Kidney (tissue), 14 donors: Measurements from ENCODE around the gene SLC39A3. TPM values are rescaled to one million over a fixed set of nuclear protein-coding genes. Genes with fewer than 3 reads are reported as not detected.

Experiments
- DNase-seq, 5 donors: peaks; one replicate each; pipeline ENCODE4 v3.0.0-alpha.2; 2013 to 2020
- FAIRE-seq: peaks from 2 replicates; lab custom pipeline; 2012; peaks lifted over from hg19 to GRCh38; lab: Jason Lieb, UNC
- H3K27ac ChIP-seq, 2 donors: one replicate each; pipeline ENCODE4 v1.7.0; 2013; ENCODE audit warnings: low read depth in 2 of 2, low read length in 2 of 2, inconsistent platforms in 1 of 2
- H3K27me3 ChIP-seq: one replicate; pipeline ENCODE4 v1.7.1; 2013; ENCODE audit warnings: low read length, inconsistent platforms; ENCODE audit not compliant: control insufficient read depth, insufficient read depth
- H3K36me3 ChIP-seq, 3 donors: one replicate each; pipeline versions ENCODE4 v1.7.0 to v1.7.1; 2013; ENCODE audit warnings: low read length in 3 of 3, control low read depth in 1 of 3, inconsistent platforms in 1 of 3; ENCODE audit not compliant: insufficient read depth in 3 of 3, control insufficient read depth in 2 of 3
- H3K4me1 ChIP-seq, 3 donors: one replicate each; pipeline versions ENCODE4 v1.7.0 to v1.7.1; 2013; ENCODE audit warnings: low read length in 3 of 3, inconsistent platforms in 1 of 3, low read depth in 1 of 3; ENCODE audit not compliant: control insufficient read depth in 2 of 3, insufficient read depth in 2 of 3
- H3K4me3 ChIP-seq, 3 donors: one replicate each; pipeline versions ENCODE4 v1.7.0 to v1.8.1; 2013; ENCODE audit warnings: low read length in 3 of 3, control low read depth in 1 of 3, inconsistent platforms in 1 of 3
- H3K9ac ChIP-seq, 3 donors: one replicate each; pipeline versions ENCODE4 v1.7.0 to v1.7.1; 2013; ENCODE audit warnings: low read length in 3 of 3, control low read depth in 1 of 3, inconsistent platforms in 1 of 3
- H3K9me3 ChIP-seq, 3 donors: one replicate each; pipeline versions ENCODE4 v1.7.0 to v1.7.1; 2013; ENCODE audit warnings: low read length in 3 of 3, control low read depth in 1 of 3, inconsistent platforms in 1 of 3; ENCODE audit not compliant: control insufficient read depth in 2 of 3, insufficient read depth in 1 of 3
- CTCF ChIP-seq: IDR thresholded peaks from 3 replicates; pipeline ENCODE4 v1.5.1; 2012; ENCODE audit warnings: mild to moderate bottlenecking, moderate library complexity, borderline replicate concordance; ENCODE audit not compliant: insufficient read depth; ENCODE audit errors: extremely low read depth
- intact Hi-C: fragments of 100-400 bp; cut with DNase I; formaldehyde crosslinking; loops from one replicate; pipeline ENCODE4 v1.11.1; 2022
- polyA plus RNA-seq: library from polyadenylated mRNA; stranded (reverse); fragments of 350-450 nt; fragmentation: Illumina TruSeq; extraction: RNeasy Lipid Tissue Mini Kit (QIAGEN cat#74804); gene quantifications from one replicate; pipeline ENCODE4 v1.2.3, GENCODE V29; 2014; ENCODE audit warnings: low read depth, low replicate concordance; ENCODE audit not compliant: insufficient read depth
- total RNA-seq: library from RNA; stranded (reverse); fragmentation: NEBNext Ultra II Directional; extraction: Animal tissue kit (Norgen Biotek cat#: 25700); gene quantifications from one replicate; pipeline ENCODE4 v1.2.1, GENCODE V29; 2021
- donor health status: control.
- donor health status: control.
- donor health status: control.
- donor health status: control.
- donor health status: control.
- donor health status: DM: yes; HTN: yes; CAD: no.
- donor health status: Normal renal cell carcinoma (clear cell type).

The SLC39A3 gene
- total and polyA plus RNA-seq, 2 donors from 2014 or later, result 31.1 to 38.0 TPM

GRCh38 chr19:2766594-2767372 lies 27.0 kb upstream of the SLC39A3 start:
- no peak overlapping the region for H3K4me3 ChIP-seq
- no peak for DNase-seq
- H3K27ac ChIP-seq, result no peak overlapping the region
- intact Hi-C loops, result no loop called here
- TF ChIP-seq CTCF, result no peak
- H3K9me3 ChIP-seq, result no peaks in the 10 kb centered on the region
- no peak overlapping the region for H3K9ac ChIP-seq
- peaks cover 0 to 14% (median 6%) of the 10 kb centered on the region in 3 donors for H3K36me3 ChIP-seq
- no peak for FAIRE-seq
- peaks cover 0 to 10% (median 0%) of the 10 kb centered on the region in 3 donors for H3K4me1 ChIP-seq
- no peaks in the 10 kb centered on the region for H3K27me3 ChIP-seq

- no peak overlapping the region for H3K4me3 ChIP-seq
- no peak for TF ChIP-seq CTCF
- no peak overlapping the region for H3K9ac ChIP-seq
- H3K4me1 ChIP-seq, result peaks cover 0 to 3% (median 0%) of the 10 kb centered on the region in 3 donors
- no peaks in the 10 kb centered on the region for H3K9me3 ChIP-seq
- intact Hi-C loops, result no loop called here
- DNase-seq, result no peak
- H3K36me3 ChIP-seq, result peaks cover 0 to 18% (median 6%) of the 10 kb centered on the region in 3 donors
- no peak overlapping the region for H3K27ac ChIP-seq
- no peaks in the 10 kb centered on the region for H3K27me3 ChIP-seq
- no peak for FAIRE-seq
These were observed 25.6 kb upstream of the SLC39A3 start for GRCh38 chr19:2765376-2765775.

GRCh38 chr19:2764945-2765344 lies 25.1 kb upstream of the SLC39A3 start:
- Histone ChIP-seq H3K36me3 (peaks cover 0 to 18% (median 6%) of the 10 kb centered on the region in 3 donors), H3K4me1 (no peaks in the 10 kb centered on the region), H3K9me3 (no peaks in the 10 kb centered on the region), H3K27ac (no peak overlapping the region), H3K4me3 (no peak overlapping the region), H3K9ac (no peak overlapping the region), H3K27me3 (no peaks in the 10 kb centered on the region)
- intact Hi-C loops, result no loop called here
- no peak for TF ChIP-seq CTCF
- DNase-seq (no peak), FAIRE-seq (no peak)
